MG63 (cell line): ENCODE results near the gene CNDP1. TPM values are rescaled to one million over a fixed set of nuclear protein-coding genes. Genes with fewer than 3 reads are reported as not detected.

Experiments used
- DNase-seq: peaks from one replicate; pipeline ENCODE4 v3.0.0-alpha.2; 2020
- H3K27me3 ChIP-seq: fragments of 250-450 bp; sonication (Bioruptor Pico); 2 replicates; pipeline ENCODE4 v1.5.1; 2020; ENCODE audit warnings: mild to moderate bottlenecking, moderate library complexity
- H3K36me3 ChIP-seq: fragments of 250-450 bp; sonication (Bioruptor Pico); 2 replicates; pipeline ENCODE4 v1.5.1; 2020; ENCODE audit warnings: mild to moderate bottlenecking, moderate library complexity
- H3K4me3 ChIP-seq: fragments of 250-450 bp; sonication (Bioruptor Pico); 2 replicates; pipeline ENCODE4 v1.5.1; 2020; ENCODE audit warnings: mild to moderate bottlenecking, moderate library complexity
- H3K9me3 ChIP-seq: fragments of 250-450 bp; sonication (Bioruptor Pico); 2 replicates; pipeline ENCODE4 v1.5.1; 2020; ENCODE audit warnings: mild to moderate bottlenecking, moderate library complexity
- total RNA-seq: library from RNA; depleted of rRNA; stranded (reverse); fragments of >200 nt; shearing (Covaris generic); gene quantifications from 2 replicates; pipeline ENCODE4 v1.2.3, GENCODE V29; 2014; ENCODE audit warnings: low replicate concordance

The CNDP1 gene
- total RNA-seq, 1 experiment from 2014 or later, result not detected

DNA sequence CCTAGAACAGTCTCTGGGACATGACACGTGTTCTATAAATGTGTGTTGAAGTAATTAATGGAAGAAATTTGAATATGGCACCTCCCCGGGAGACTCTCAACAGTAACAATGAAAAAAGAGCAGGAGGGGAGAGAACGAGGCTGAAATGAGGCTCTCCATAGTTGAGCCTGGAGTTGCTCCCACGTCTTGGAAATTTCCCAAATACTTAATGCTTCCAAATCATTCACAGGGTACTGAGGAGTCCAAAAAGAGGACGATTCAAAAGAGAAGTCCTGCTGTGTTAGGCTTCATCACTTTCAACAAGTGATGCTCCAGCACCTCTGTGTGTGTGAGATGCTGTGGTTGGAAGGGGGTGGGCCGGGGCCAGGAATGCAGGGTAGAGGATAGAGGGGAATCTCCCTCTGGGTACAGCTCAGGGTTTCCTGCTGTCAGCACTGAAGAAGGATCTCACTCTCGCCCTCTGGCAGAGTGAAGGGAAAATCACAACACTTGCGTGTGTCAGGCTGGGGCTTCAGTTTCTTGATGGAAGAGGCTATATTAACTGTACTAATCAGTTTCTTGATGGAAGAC, 45.3 kb downstream of the CNDP1 start:
- H3K36me3 ChIP-seq, result no peaks in the 10 kb centered on the region
- no peak overlapping the region for H3K4me3 ChIP-seq
- H3K27me3 ChIP-seq, result no peaks in the 10 kb centered on the region
- no peaks in the 10 kb centered on the region for H3K9me3 ChIP-seq
- DNase-seq, result no peak

DNA sequence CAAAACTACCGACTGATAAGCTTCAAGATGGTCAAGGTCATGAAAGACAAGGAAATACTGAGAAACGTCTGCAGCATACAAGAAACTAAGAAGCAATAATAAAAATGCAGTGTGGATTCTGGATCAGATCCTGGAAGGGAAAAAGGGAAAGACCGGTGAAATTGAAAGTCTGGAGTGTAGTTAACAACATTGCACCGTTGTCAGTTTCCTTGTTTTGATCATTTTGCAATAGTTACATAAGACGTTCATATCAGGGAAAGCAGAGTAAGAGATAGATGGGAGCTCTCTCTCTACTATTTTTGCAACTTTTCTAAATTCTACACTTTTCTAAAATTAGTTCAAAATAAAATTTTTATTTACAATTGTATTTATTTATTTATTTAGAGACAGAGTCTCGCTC, 48.3 kb downstream of the CNDP1 start:
- no peak for DNase-seq
- H3K36me3 ChIP-seq, result no peaks in the 10 kb centered on the region

GRCh38 chr18:74587441-74587840, 53.1 kb downstream of the CNDP1 start:
- Histone ChIP-seq H3K4me3 (no peak overlapping the region), H3K27me3 (no peaks in the 10 kb centered on the region), H3K36me3 (no peaks in the 10 kb centered on the region), H3K9me3 (no peaks in the 10 kb centered on the region)
- no peak for DNase-seq

More for the DNA sequence above, 48.3 kb downstream of the CNDP1 start:
- no peaks in the 10 kb centered on the region for H3K27me3 ChIP-seq
- H3K9me3 ChIP-seq, result no peaks in the 10 kb centered on the region
- no peak overlapping the region for H3K4me3 ChIP-seq

GRCh38 chr18:74589021-74589420, 54.7 kb downstream of the CNDP1 start:
- H3K9me3 ChIP-seq, result no peaks in the 10 kb centered on the region
- no peak overlapping the region for H3K4me3 ChIP-seq
- H3K27me3 ChIP-seq, result no peaks in the 10 kb centered on the region
- H3K36me3 ChIP-seq, result no peaks in the 10 kb centered on the region; the same call in 1 of the 2 replicates
- no peak for DNase-seq

- DNase-seq, result no peak
- Histone ChIP-seq H3K4me3 (no peak overlapping the region), H3K9me3 (no peaks in the 10 kb centered on the region), H3K27me3 (no peaks in the 10 kb centered on the region), H3K36me3 (no peaks in the 10 kb centered on the region; the same call in 1 of the 2 replicates)
These were observed 55.5 kb downstream of the CNDP1 start for GRCh38 chr18:74589811-74590210.

GRCh38 chr18:74590671-74591070, 56.4 kb downstream of the CNDP1 start:
- DNase-seq, result no peak
- no peaks in the 10 kb centered on the region; the same call in 1 of the 2 replicates for H3K36me3 ChIP-seq
- H3K4me3 ChIP-seq, result no peak overlapping the region
- no peaks in the 10 kb centered on the region for H3K27me3 ChIP-seq
- no peaks in the 10 kb centered on the region for H3K9me3 ChIP-seq

DNA sequence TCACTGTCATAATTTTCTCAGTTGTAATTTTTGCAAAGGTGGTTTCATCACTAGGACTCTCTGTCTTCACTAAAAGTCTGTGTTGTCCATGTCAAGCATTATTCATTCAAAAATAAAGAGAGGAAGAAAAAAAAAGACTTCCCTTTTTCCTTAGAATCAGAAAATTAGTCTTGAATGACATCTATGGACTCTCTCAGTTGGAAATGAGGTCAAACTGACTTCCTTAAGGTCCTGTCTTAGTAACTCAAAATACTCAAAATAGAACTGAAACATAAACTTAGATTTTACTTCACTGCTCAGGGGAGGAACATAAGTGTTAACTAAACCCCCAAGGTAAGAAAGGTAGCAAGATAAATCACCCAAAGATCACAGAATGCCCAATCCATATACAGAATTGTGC, 61.1 kb downstream of the CNDP1 start:
- Histone ChIP-seq H3K9me3 (no peaks in the 10 kb centered on the region), H3K4me3 (no peak overlapping the region), H3K36me3 (no peaks in the 10 kb centered on the region; the same call in 1 of the 2 replicates), H3K27me3 (no peaks in the 10 kb centered on the region)
- no peak for DNase-seq

DNA sequence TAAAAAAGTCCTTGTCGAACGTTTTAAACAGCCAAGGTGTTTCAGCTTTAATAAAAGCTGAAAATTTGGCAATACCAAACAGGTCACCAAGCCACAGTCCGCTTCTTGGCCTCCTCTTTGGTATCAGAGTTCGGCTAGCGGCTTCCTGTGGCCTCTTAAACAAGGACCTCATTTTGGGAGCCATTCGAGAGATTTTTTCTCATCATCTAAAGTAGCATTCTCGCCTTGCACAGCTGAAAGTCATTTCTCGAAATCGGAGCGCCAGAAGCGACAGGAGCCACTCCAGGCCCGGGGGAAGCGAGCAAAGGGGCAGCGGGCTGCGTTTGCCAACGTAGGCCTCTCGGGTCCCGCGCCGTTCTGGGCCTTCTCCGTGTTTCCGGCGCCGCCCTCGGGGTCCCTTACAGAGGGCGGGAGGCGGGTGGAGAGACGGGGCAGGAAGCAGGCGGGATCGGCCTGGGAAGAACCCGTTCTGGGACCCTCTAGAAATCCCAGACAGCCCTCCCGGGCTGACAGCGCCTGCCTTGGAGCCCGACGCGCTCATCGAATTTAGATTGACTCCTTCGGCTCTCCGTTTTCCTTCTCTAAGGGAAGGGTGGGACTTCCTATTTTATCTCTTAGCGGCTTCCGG, 62.8 kb downstream of the CNDP1 start:
- Histone ChIP-seq H3K27me3 (no peaks in the 10 kb centered on the region), H3K4me3 (peak overlapping the region; percentile 74), H3K36me3 (no peaks in the 10 kb centered on the region; the same call in 1 of the 2 replicates), H3K9me3 (no peaks in the 10 kb centered on the region)
- DNase-seq, result peak; percentile 70

GRCh38 chr18:74597662-74598349, 63.5 kb downstream of the CNDP1 start, which contains the start of gene ZNF407:
Gene ZNF407 (plus strand): TSS chr18:74597870. CDS start chr18:74631020, 33,150 bp downstream.
- H3K36me3 ChIP-seq, result no peaks in the 10 kb centered on the region; the same call in 1 of the 2 replicates
- DNase-seq, result peak; percentile 86
- H3K4me3 ChIP-seq, result peak within 1 kb of the TSS; percentile 74
- H3K27me3 ChIP-seq, result no peaks in the 10 kb centered on the region
- no peaks in the 10 kb centered on the region for H3K9me3 ChIP-seq

- Histone ChIP-seq H3K4me3 (peak overlapping the region; percentile 74), H3K36me3 (no peaks in the 10 kb centered on the region; the same call in 1 of the 2 replicates), H3K9me3 (no peaks in the 10 kb centered on the region), H3K27me3 (no peaks in the 10 kb centered on the region)
- DNase-seq, result peak; percentile 38
These were observed 64.2 kb downstream of the CNDP1 start for GRCh38 chr18:74598350-74599001.

DNA sequence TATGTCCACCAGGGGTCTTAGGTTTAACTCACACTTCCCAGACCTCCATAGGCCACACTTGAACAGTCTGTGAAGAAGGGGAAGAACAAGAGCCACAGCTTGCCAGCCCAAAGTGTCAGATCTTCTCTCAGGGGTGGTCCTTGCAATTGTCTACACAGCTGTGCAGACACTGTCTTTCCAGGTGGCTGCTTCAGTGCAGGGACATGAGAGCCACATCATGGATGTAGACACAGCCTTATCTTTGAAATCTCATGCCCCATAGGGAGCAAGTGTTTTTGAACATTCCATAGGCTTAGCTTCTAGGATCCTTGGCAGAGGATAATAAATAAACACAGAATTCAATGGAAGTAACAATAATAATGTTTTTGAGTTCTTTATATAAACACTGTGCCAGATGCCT, 70.1 kb downstream of the CNDP1 start:
- H3K4me3 ChIP-seq, result no peak overlapping the region
- H3K9me3 ChIP-seq, result no peaks in the 10 kb centered on the region
- H3K36me3 ChIP-seq, result no peaks in the 10 kb centered on the region
- DNase-seq, result no peak
- no peaks in the 10 kb centered on the region for H3K27me3 ChIP-seq

GRCh38 chr18:74604774-74605173, 70.5 kb downstream of the CNDP1 start:
- Histone ChIP-seq H3K9me3 (no peaks in the 10 kb centered on the region), H3K4me3 (no peak overlapping the region), H3K27me3 (no peaks in the 10 kb centered on the region), H3K36me3 (no peaks in the 10 kb centered on the region)
- no peak for DNase-seq

DNA sequence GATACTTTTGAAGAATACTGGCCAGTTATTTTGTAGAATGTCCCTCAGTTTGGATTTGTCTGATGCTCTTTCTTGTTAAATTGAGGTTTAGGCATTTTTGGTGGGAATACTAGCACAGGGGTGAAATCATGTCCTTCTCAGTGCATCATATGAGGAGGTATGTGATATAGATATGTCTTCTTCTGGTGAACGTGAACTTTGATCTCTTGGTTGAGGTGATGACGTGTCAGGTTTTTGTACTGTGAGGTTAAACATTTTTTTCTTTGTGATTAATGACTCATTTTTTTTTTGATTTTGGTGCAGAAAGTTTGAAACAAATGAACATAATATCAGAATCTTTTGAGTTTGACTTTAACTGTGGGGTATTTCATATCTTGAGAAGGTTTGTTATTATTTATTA, 74.4 kb downstream of the CNDP1 start:
- no peak overlapping the region for H3K4me3 ChIP-seq
- no peaks in the 10 kb centered on the region for H3K27me3 ChIP-seq
- no peak for DNase-seq
- H3K36me3 ChIP-seq, result no peaks in the 10 kb centered on the region
- no peaks in the 10 kb centered on the region for H3K9me3 ChIP-seq

DNA sequence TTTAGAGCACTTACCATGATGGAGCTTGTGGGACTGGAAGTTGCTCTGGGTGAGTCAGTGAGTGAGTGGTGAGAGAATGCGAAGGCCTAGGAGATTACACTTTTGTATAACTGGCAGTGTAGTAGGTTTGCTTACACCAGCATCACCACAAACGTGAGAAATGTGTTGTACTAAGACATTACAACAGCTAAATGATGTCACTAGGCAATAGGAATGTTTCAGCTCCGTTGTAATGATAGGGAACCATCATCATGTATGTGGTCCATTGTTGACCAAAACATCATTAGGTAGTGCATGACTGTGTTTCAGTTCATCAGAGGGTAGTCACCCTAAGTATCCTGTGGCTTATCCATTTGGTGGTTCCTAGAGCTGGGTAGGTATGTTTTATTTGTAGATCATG, 75.2 kb downstream of the CNDP1 start:
- DNase-seq, result no peak
- Histone ChIP-seq H3K36me3 (no peaks in the 10 kb centered on the region), H3K4me3 (no peak overlapping the region), H3K27me3 (no peaks in the 10 kb centered on the region), H3K9me3 (no peaks in the 10 kb centered on the region)

GRCh38 chr18:74610051-74610615, 75.8 kb downstream of the CNDP1 start:
- Histone ChIP-seq H3K9me3 (no peaks in the 10 kb centered on the region), H3K36me3 (no peaks in the 10 kb centered on the region), H3K27me3 (no peaks in the 10 kb centered on the region), H3K4me3 (no peak overlapping the region)
- DNase-seq, result no peak

- DNase-seq, result no peak
- Histone ChIP-seq H3K9me3 (no peaks in the 10 kb centered on the region), H3K36me3 (no peaks in the 10 kb centered on the region)
These were observed 76.6 kb downstream of the CNDP1 start for GRCh38 chr18:74610860-74611259.

DNA sequence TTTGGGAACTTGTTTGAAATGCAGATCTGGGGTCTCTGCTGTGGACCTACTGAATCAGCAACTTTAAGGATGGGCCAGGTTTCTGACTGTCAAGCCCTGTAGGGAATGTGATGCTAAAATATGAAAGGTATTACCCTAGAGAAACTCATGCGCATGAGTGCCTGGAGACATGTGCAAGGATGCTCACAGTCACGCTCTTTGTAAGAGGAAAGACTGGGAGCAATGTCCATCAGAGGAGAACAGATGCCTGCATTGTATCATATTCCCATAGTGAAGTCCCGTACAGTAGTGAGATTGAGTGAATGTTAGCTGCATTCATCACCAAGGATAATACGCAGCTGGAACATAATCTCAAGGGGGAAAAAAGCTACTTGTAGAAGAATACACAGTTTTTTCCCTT, 77.5 kb downstream of the CNDP1 start:
- H3K4me3 ChIP-seq, result no peak overlapping the region
- no peaks in the 10 kb centered on the region for H3K9me3 ChIP-seq
- H3K27me3 ChIP-seq, result no peaks in the 10 kb centered on the region
- no peaks in the 10 kb centered on the region for H3K36me3 ChIP-seq
- no peak for DNase-seq

More at GRCh38 chr18:74610860-74611259, 76.6 kb downstream of the CNDP1 start:
- Histone ChIP-seq H3K27me3 (no peaks in the 10 kb centered on the region), H3K4me3 (no peak overlapping the region)
